HG02840 (cell line): ENCODE measurements around the gene NT5DC3.

Source experiments
- ATAC-seq: cut with Tn5 transposase; IDR thresholded peaks from one replicate; pipeline ENCODE4 v1.9.1; 2021; ENCODE audit warnings: mild to moderate bottlenecking, moderate library complexity, moderate number of reproducible peaks; ENCODE audit not compliant: unreplicated experiment, low FRiP score

Gene NT5DC3

DNA sequence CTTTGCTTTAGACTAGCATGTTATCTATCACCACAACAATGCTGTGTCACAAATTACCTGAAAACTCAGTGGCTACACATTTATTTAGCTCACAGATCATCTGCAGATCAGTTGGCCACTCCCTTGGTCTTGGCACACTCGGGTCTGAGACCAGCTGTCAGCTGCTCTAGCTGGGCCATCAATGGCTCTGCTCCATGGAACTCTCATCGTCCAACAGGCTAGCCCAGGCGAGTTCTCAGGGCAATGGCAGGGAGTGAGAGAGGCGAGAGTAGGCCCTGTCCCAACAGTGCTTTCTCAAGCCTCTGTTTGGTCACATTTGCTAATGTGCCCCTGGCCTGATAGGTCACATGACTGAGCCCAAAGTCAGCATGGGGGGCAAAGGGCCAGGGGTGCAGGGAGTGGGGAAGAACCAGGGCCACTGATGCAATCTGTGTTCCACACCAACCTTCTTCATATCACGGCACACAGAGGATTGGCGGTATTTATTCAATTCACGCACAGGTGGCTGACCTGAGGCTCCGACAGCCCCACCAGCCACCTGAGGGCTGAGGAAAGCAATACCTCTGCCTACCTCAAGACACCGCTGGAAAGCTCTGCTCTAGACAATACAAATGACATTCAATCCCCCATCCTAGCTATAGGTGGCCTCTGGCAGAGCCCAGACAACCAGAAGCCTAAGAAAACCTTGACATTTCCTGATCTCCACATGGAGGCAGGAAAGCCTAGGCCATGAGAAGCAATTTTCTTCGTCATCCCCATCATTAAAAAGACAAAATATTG is 82.5 kb downstream of the NT5DC3 start:
- no peak for ATAC-seq

DNA sequence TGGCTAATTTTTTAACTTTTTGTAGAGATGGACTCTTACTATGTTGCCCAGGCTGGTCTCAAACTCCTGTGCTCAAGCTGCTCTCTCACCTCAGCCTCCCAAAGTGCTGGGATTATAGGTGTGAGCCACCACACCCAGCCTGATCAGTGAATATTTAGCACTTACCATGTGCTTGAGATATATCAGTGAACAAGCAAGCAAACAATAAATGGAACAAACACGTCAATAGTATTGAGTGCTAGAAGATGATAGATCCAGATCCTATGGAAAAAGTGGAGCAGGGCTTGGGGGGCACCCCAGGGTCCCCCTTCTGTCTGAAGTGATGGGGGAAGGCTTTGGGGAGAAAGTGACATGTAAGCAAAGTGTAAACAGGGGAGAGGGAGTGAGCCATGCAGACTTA is 83.8 kb downstream of the NT5DC3 start:
- ATAC-seq, result no peak

- no peak for ATAC-seq
Measured at GRCh38 chr12:103756443-103756842, 84.6 kb downstream of the NT5DC3 start.

DNA sequence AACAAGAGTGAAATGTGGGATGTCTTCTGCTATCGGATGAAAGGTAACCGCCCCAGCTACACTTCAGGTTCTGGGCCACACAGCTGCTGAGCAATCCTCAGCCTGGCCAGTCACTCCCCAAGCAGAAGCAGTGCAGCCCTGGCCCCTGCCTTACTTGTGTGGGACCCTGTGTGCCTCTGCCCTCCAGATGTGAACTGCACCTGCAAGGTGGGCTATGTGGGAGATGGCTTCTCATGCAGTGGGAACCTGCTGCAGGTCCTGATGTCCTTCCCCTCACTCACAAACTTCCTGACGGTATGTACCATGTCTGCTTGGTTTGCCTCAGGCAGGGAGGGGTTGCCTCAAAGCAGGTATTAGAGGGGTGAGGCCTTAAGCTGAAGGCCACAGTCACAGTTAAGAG is 85.6 kb downstream of the NT5DC3 start:
- ATAC-seq, result no peak

DNA sequence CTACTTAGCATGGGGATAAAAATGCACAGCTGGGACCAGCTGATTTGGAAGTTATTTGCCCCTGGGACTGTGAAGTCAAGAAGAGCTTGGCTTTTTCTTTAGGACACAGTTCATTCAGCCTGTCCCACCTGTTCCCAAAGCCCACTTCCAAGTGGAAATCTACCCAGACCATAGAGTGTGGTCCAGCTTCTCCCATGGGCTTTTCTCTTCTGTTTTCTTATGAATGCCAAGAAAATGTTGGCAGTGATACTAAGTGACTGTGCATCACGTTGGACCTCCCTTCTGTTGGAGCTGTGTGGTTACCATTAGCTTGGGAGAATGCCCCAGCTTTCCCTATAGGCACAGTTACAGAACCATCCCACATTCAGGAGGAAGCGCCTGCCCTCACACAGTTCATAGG is 89.4 kb downstream of the NT5DC3 start:
- ATAC-seq, result no peak

- no peak for ATAC-seq
Measured at GRCh38 chr12:103751171-103751570, 89.9 kb downstream of the NT5DC3 start.

- no peak for ATAC-seq
Measured at GRCh38 chr12:103748875-103749274, 92.2 kb downstream of the NT5DC3 start.

- ATAC-seq, result no peak
Measured at GRCh38 chr12:103748002-103748401, 93.0 kb downstream of the NT5DC3 start.

DNA sequence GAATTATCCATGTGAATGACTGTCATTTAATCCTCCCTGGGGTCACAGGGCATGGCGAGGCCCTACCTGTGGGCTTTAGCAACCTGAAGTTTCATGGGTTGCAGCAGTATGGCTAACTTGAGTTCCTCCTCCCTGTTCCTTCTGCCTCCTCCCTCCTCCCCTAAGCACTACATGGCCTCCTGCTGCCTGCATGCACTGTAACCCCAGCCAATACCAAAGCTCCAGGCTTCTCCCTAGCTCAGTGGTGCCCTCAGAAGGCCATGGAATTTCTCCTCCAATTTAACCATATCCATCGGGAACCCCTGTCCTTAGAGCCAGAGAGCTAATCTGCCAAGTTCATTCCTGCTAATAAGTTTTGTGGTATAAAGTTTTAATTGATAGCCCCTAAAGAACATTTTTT is 95.1 kb downstream of the NT5DC3 start:
- no peak for ATAC-seq

- no peak for ATAC-seq
Measured at GRCh38 chr12:103743788-103744187, 97.2 kb downstream of the NT5DC3 start.

GRCh38 chr12:103742349-103742932 is 98.6 kb downstream of the NT5DC3 start:
- ATAC-seq, result no peak

DNA sequence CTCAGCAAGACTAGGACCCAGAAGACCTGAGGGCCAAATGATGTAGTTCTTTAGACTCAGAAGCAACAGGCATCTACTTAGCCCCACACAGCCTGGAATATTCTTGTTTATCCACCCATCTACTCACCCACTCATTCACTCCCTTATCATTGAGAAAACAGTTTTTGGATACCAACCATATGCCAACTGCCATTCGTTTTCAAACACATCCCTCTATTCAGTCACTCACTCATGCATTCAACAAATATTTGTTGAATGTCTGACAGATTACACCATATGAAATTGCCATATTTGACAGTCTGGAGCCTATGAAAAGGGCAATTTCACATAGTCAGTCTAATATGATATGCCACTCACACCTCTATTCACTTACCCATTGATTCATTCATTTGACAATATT is 103.2 kb downstream of the NT5DC3 start:
- no peak for ATAC-seq

GRCh38 chr12:103736572-103736971 is 104.5 kb downstream of the NT5DC3 start:
- ATAC-seq, result no peak

DNA sequence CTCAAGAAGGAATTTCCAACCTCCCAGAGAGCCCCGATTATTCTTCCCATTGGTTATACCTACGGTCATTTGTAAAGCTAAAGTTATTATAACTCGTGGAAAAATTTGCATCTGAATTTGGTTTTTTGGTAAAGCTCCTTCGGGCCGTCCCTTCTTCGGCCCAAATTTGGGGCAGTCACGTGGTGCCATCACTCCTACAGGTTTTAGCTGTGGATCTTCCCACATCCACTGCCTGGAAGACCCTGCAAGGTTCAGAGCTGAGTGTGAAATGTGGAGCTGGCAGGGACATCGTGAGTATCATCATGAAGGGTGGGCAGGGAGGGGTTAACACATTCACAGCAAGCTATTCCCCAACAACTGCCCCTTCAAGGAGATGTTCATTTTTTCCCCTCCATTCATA is 105.7 kb downstream of the NT5DC3 start:
- no peak for ATAC-seq

GRCh38 chr12:103734863-103735262 is 106.2 kb downstream of the NT5DC3 start:
- ATAC-seq, result no peak

- no peak for ATAC-seq
Measured at GRCh38 chr12:103731539-103731938, 109.5 kb downstream of the NT5DC3 start.

GRCh38 chr12:103729499-103729898 is 111.5 kb downstream of the NT5DC3 start:
- ATAC-seq, result no peak

DNA sequence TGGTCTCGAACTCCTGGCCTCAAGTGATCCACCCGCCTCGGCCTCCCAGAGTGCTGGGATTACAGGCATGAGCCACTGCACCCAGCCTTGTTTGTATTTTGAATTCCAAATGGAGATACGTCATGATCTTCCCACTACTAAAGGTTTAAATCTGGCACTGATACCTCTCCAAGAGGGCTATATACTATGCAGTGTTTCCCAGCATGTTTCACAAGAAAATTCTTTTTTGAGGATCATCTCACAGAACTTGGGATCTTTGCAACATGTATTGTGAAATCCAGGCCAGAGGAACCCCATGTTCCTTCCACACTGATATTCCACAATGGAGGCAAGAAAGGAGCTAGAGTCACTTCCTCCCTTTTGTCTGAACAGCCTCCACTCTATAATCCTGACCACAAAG is 112.7 kb downstream of the NT5DC3 start:
- ATAC-seq, result no peak

GRCh38 chr12:103727638-103728037 is 113.4 kb downstream of the NT5DC3 start:
- ATAC-seq, result no peak

DNA sequence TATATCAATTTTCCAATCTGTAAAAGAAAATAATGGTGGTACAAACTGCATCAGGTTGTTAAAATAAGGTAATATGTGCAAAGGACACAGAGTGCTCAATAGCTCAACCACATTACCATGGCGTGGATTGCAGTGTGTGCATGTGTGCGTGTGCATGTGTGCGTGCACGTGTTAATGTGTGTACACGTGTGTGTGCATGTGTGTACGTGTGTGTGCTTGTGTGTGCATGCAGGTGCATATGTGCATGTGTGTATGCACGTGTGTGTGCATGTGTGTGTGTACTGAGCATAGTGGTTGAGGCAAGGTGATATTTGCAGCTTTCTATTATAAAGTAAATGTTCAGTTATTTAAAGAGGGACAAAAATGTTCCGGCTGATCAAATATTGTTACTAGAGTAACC is 115.6 kb downstream of the NT5DC3 start:
- no peak for ATAC-seq
